HG02588 (cell line): ENCODE results near the gene ITGB5.

Experiments
- ATAC-seq: cut with Tn5 transposase; IDR thresholded peaks from one replicate; pipeline ENCODE4 v1.9.1; 2021; ENCODE audit warnings: mild to moderate bottlenecking, moderate library complexity; ENCODE audit not compliant: unreplicated experiment

ITGB5 gene, protein sequence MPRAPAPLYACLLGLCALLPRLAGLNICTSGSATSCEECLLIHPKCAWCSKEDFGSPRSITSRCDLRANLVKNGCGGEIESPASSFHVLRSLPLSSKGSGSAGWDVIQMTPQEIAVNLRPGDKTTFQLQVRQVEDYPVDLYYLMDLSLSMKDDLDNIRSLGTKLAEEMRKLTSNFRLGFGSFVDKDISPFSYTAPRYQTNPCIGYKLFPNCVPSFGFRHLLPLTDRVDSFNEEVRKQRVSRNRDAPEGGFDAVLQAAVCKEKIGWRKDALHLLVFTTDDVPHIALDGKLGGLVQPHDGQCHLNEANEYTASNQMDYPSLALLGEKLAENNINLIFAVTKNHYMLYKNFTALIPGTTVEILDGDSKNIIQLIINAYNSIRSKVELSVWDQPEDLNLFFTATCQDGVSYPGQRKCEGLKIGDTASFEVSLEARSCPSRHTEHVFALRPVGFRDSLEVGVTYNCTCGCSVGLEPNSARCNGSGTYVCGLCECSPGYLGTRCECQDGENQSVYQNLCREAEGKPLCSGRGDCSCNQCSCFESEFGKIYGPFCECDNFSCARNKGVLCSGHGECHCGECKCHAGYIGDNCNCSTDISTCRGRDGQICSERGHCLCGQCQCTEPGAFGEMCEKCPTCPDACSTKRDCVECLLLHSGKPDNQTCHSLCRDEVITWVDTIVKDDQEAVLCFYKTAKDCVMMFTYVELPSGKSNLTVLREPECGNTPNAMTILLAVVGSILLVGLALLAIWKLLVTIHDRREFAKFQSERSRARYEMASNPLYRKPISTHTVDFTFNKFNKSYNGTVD

DNA sequence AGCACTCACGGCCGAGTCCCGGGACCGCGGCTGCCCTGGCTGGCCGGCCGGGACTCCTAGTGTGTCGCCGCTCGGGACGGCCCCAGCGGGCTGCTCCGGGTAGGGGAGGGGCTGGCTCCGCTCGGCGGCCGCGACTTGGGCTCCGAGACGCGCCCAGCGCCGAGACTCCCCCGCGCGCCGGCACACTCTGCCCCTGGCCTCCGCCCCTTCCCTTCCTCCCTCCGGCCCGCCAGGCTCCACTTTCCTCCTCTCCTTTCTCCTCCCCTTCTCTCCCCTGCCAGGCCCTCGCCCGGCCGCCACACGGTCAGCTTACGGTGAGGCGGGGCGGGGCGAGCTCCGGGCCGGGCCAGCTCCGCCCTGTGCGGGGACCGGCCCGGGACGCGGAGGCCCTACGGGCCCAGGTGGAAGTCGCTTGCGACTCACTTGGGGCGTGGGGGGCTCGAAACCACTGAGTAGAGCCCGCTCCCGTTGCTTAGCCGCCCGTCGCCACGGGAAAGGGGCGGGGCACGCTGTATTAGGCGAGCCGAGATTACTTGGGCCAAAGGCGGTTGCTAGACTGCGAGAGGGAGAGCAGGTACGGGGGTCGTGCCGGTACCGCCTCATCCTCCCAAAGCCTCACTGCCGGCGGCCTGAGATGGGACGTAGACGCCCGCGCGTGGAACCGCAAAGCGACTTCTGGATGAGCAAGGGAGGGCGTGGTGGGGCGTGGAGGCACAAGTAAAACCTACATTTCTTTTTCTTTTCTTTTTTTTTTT lies at the start of gene ITGB5:
ITGB5 (minus strand) TSS at position 189 of the 755 bp plus-strand sequence. CDS start 365 bp downstream, outside the sequence.
- ATAC-seq = peak; percentile 65

DNA sequence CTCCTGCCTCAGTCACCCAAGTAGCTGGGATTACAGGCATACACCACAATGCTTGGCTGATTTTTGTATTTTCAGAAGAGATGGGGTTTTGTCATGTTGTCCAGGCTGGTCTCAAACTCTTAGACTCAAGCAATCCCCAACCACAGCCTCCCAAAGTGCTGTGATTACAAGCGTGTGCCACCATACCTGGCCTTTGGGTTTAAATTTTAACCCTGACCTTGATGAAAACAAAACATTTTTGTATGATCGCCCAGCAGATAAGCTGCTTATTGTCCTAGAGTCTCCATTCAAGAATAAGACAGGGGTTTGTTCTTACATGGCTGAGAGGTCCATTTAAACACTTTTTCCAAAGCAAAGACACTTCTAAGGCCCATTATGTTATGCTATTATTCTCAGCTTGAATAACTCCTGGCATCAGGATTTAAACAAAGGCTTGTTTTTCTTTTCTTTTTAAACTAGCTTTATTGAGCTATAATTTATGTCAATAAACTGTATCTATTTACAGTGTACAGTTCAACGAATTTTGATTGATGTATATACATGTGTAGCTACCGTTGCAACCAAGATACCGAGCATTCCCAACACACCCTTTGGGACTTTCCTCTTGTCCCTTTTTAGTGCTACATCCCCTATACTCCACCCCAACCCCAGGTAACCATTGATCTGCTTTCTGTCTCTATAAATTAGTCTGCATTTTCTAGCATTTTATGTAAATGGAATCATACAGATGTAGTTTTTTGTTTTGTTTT lies 48.8 kb upstream of the ITGB5 start:
- no peak for ATAC-seq

DNA sequence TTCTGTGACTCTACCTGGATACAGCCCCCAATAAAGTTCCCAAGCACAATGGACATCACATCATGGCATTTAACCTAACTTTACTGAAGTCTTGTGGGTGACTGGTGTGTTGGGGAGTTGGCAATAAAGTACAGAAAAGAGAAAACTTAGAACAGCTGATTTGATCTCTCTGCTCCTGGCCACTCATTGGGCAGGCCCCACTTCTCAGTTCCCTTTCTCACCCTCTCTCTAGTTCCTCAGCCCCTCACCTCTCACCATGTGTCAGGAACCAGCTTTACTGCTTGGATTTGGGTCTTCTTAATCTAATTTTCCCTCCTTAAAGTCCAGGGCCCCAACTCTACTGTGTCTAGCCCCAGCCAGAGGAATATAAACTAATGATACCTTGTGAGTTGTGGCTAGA lies 48.1 kb upstream of the ITGB5 start:
- ATAC-seq = no peak

DNA sequence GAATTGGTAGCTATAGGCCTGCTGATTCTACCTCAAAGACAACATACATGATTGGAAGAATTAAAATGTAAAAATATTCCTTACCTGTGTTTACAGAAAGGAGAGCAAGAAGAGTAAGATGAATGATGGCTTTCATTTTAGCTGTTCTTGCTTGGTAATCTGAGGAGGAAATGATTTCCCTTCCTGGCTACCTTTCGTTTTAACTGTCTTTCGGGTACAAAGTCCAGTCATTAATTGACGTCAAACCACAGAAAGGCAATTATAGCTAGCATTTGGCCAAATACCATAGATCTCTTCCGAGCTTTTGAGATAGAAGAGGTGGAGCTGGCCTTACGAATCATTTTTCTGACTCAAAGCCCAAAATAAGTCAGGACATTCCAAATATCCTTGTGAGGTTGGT lies 47.4 kb upstream of the ITGB5 start, which contains the start of gene MUC13:
MUC13 (minus strand) TSS at position 175 of the 400 bp plus-strand sequence; CDS start at position 136, 39 bp downstream.
- ATAC-seq = no peak

DNA sequence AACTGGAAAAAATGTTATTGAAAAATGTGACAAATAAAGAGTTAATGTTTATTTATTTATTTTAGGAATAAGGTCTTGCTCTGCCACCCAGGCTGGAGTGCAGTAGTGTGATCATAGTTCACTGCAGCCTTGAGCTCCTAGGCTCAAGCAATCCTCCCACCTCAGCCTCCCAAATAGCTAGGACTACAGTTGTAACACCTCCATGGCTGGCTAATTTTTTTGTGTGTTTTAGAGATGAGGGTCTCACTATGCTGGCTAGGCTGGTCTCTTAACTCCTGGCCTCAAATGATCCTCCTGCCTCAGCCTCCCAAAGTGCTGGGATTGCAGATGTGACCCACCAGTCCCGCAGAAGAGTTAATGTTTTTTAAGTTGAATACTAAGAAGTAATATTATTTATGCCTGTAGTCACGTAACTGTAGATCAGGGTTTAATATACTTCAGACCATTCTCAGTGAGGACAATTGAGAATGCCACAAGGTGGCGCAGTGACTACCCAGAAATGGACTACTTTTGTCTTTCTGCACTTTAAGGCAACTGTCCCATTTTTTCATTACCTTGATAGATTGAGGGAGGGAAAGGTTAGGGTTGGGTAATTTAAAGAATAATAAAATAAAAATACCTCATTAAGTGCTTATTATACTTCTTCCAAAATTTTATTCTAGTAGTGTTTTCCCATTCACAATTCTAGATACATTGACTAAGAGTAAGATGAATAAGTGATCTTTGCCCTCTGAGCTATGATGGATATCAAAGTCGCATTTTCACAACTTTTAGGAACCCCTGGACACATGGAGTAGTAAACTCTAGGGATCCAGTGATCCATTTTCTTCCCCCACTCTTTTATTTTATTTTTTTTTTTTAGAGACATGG lies 41.4 kb upstream of the ITGB5 start:
- no peak for ATAC-seq

DNA sequence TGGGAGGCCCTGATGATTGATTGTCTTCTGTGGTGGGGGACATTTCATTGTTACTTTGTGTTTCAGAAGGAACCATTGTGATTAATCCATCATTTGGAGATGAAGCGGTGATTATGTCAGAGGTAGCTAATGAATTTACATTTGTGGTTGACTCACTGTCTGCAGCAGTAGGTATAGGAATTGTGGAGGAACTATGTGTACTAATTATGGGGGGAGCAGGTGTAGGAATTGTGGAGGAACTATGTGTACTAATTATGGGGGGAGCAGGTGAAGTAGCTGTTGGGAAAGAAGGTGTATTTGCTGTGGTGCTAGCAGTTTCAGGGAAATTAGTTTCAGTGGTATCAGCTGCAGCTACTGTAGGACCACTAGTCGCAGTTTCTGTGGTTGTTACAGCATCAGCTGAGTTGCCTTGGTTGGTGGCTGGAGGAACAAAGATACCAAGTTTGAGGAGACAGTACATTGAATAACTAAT lies 40.4 kb upstream of the ITGB5 start:
- peak; percentile 85 for ATAC-seq

DNA sequence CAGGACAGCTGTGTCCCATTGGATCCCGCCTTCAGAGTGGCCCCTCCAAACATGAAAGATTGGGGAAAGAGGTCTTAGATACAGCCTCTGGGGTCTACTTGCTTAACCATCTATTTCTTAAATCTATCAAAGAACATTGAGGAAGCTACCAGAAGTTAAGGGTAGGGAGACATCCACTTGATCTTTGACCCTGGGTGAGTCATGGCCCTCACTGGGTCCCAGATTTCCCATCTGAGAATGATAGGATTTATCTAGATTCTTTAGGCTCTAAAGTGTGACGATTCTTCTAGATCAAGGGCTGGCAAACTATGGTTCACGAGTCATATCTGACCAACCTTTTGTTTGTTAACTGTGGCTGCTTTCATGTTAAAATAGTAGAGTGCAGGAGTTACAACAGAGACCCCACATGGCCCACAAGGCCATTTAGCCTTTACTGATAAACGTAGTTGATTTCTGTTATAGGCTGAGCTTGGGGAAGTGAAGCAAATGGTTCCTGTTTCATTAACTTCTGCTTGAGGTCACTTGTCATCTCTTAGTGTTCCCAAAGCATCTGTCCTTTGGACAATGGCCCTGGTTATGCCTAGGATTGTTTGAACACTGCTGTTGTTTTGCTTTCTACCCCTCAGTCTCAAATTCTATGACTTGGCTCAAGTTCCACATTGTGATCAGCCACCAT lies 39.4 kb upstream of the ITGB5 start:
- ATAC-seq = no peak

DNA sequence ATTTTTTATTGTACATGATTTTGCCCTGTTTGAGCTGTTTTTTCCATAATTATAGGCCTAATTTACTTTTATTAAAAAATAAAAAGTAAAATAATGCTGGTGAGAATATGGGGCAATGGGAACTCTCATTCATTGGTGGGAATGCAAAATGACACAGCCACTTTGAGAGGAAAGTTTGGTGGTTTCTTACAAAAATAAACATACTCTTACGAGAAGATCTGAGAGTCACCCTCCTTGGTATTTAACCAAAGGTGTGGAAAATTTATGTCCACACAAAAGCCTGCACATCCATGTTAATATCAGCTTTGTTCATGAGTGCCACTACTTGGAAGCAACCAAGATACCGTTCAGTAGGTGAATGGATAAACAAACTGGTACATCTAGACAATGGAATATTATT lies 37.6 kb upstream of the ITGB5 start:
- no peak for ATAC-seq

DNA sequence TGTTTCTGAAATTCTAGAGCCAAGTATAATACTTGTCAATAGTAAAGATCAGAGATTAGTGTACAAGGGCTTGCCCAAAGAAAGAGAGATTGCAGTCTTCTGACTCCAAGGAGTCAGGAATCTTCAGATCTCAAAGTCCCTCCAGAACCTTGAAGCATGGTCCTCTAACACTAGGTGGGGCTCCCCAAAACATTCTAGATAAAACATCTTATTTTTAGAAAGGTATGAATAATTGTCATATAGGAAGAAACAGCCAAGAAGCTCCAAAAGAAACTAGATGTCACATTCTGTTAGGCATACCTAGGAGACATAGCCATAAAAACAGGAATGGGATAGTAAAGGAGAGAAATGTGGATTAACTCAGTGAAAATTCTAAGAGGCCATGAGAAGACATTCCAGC lies 36.7 kb upstream of the ITGB5 start:
- no peak for ATAC-seq

DNA sequence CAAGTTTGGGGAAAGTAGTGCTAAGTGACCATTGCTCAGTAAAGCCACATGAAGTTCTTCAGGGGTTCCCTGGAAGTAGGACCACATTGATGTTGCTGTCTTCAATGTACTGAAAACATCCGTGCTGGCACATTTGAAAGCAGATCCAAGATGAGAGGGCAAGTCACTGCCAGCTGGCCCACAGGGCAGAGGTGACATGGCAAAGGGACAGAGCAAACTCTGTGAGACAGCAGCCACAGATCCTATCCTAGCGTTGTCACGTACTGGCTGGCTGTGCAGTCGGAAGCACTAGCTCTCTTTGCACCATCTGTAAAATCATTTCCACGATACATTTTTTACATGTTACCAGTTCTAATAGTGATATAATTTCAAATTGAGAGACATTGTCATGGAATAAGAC lies 33.6 kb upstream of the ITGB5 start:
- ATAC-seq = no peak

DNA sequence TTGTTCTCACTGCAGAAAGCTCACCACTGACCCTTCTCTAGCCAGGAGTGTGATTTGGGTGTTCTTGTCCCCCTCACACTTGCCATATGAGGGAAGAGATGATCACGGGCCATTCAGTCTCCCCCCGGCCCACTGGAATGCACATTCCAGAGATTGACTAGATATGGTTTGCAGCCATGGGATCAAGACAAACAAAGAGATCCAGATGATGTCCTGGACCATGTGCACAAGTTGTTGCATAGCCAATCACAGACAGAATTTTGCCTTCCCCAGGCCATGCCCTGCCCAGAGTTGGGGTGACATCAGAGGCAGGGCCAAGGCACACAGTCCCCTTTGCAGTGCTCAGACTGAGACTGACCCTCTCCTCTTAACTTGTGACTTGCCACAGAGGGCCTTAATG lies 32.6 kb upstream of the ITGB5 start:
- no peak for ATAC-seq

DNA sequence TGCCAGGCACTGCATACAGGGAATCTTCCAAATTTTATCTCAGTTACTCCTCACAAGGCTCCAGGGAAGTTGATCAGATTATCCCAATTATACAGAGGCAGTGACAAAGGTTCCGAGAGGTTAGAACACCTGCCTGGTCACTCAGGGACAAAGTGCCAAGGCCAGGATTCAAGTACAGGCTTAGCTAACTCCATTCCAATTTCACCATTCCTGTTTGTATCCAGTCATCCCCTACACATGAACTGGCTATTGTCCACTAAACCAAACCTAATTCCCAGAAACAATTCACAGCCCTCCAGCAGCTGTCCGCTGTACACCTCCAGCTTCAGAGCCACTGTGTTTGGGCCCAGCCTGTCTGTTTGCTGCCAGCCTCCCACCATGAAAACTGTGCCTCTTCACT lies 31.4 kb upstream of the ITGB5 start:
- no peak for ATAC-seq

DNA sequence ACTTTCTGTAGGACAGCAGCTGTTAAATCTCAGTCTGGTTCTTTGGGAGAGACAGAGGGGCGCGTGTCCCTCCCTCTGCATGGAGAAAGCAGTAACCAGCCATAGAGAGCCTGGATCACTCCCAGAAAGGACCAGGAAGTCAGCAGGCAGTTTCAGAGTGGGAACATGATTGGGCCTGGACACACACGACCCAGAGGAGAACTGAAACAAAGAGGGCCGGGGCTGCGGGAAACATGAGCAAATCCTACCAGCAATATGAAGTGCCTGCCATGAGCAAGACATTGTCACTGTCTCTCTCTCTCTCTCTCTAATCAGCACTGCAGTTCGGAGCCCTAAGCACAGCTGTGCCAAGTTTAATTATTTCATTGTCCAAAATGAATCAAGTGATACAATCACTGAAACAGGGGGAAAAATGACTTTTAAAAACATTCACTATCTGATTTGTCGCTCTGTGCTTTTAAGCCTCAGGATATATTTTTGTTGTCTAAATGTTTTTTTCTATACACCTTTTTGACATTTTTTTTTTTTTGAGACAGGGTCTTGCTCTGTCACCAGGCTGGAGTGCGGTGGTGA lies 29.8 kb upstream of the ITGB5 start:
- no peak for ATAC-seq

DNA sequence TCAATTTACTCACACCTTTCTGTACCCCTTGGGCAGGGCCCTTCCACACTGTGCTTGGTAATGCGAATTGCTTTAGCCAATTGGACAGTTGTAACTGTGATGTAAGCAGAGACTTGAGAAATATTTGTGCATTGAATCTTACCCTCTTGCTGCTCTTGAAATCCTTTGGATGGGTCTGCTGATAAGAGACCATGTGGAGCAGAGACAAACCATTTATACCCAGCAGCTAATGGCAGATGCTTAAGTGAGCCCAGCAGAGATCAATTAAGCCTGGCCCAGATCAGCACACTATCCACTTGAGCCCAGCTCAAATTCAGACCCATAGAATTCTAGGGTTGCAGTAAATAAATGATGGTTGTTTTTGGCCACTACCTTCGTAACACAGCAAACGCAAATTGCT lies 28.1 kb upstream of the ITGB5 start:
- ATAC-seq = no peak

DNA sequence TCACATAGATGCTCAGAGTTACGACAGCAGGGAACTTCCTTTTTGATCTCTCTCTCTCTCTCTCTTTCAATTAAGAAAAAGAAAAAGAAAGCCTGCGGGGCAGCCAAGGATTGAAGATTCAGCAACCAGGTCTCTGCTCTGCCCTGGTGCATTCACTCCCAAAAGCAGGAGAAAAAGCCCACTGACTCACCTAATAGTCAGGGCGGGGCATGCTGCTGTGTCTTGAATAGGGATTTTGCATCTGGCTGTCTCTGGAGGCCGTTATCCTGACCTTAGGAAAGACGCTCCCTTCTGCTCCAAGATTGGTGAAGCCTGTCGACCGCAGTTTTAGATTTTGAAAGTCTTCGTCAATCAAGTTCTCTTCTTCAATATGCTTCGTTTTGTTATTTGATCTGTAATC lies 20.8 kb upstream of the ITGB5 start:
- no peak for ATAC-seq

DNA sequence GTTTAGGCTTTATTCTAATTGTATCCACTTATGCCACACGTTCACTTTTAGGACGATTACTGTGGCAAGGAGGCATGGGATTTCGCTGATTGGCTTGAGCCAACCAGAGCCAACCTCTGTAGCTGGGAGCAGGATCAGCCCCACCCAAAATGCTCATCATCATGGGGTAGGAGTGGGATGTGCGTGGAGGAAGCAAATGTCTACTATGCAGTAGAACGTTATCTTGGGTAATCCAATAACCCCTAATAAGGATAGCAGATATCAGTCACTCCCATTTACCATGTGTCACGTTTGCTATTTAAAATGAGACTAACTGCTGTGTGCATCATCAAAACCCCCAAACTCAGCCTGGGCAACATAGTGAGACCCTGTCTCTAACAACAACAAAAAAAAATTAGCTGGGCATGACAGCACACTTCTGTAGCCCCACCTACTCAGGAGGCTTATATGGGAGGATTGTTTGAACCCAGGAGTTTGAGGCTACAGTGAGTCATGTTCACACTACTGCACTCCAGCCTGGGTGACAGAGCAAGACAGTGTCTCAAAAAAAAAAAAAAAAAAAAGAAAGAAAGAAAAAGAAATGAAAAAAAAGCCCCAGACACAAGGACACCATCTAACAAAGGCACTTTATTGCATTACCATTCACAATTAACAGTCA lies 17.8 kb upstream of the ITGB5 start:
- ATAC-seq = no peak

DNA sequence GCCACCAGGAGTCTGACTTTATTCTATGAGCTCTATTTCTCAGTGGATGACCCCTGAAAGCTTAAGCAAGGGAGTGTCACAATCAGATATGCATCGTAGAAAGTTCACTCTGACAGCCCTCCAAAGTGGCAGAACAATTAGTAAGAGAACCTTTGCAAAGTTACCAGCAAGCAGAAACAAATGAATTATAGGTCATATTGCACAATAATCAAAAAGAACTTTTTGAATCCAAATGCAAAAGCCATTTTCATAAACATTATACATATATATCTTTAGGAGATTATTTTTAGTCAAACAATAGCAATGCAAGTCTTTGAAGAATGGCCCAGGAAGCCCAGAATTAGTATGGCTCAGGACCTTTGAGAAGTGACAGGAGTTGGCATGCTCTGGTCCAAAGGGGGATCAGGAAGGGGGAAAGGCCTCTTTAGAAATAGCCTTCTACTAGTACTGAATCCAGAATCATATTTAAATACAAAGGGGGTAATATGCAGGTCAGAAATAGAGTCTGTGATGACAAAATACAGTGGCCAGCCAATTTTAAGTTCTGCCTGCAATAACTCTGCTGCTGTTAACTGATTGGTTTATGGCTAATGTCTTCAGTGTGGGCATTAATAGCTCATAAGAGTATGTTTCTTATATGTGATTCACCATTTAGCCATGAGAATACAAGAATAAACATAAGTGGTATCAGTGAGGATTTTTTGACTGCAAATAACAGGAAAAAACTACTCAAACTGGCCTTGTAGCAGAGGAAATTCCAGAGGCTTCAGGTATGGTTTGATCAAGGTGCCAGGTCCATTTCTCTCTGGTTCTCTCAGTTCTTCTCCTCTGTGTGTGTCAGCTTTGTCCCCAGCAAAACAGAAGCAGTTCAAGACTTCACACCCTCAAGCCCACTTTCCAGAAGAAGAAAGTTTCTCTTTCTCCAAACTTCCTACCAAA lies 17.0 kb upstream of the ITGB5 start:
- no peak for ATAC-seq
